Esophagus (tissue), 2 donors: ENCODE measurements around the gene PEX12. TPM values are rescaled to one million over a fixed set of nuclear protein-coding genes. Genes with fewer than 3 reads are reported as not detected.

Source experiments
- H3K27ac ChIP-seq, 2 donors: one replicate each; pipeline ENCODE4 v1.5.1; 2013; ENCODE audit warnings: low read depth in 2 of 2, mild to moderate bottlenecking in 2 of 2, inconsistent platforms in 1 of 2, low read length in 1 of 2, moderate library complexity in 1 of 2
- H3K27me3 ChIP-seq, 2 donors: one replicate each; pipeline ENCODE4 v1.6.1; 2013; ENCODE audit warnings: low read length in 2 of 2, control low read depth in 1 of 2, mild to moderate bottlenecking in 1 of 2; ENCODE audit not compliant: insufficient read depth in 2 of 2, control insufficient read depth in 1 of 2
- H3K36me3 ChIP-seq, 2 donors: one replicate each; pipeline ENCODE4 v1.6.1; 2013; ENCODE audit warnings: low read length in 1 of 2; ENCODE audit not compliant: control insufficient read depth in 2 of 2, insufficient read depth in 2 of 2
- H3K4me1 ChIP-seq, 2 donors: one replicate each; pipeline ENCODE4 v1.6.1; 2013; ENCODE audit warnings: low read length in 1 of 2; ENCODE audit not compliant: control insufficient read depth in 2 of 2, insufficient read depth in 2 of 2
- H3K4me3 ChIP-seq, 2 donors: one replicate each; pipeline ENCODE4 v1.5.1; 2013; ENCODE audit warnings: low read length in 2 of 2, mild to moderate bottlenecking in 2 of 2, low read depth in 1 of 2, moderate library complexity in 1 of 2
- H3K9me3 ChIP-seq, 2 donors: one replicate each; pipeline ENCODE4 v1.6.1; 2013; ENCODE audit warnings: mild to moderate bottlenecking in 2 of 2, low read depth in 1 of 2, low read length in 1 of 2, moderate library complexity in 1 of 2; ENCODE audit not compliant: control insufficient read depth in 2 of 2, insufficient read depth in 1 of 2
- WGBS, 2 donors: extraction: QIAGEN DNeasy Blood & Tissue Kit; methylation state at CpG; one replicate each; pipeline ENCODE4 v1.1.7; 2013; 5-methylcytosine and 5-hydroxymethylcytosine counted together
- polyA plus RNA-seq, 2 donors: library from polyadenylated mRNA; stranded (reverse); fragments of 200-250 nt; gene quantifications; one replicate each; pipeline ENCODE4 v1.2.3, GENCODE V29; 2013
- donor health status: healthy with polysubstance abuse.
- donor health status: Bipolar disorder and iron deficiency.

PEX12 gene
- polyA plus RNA-seq, 2 donors = 2.4 TPM

GRCh38 chr17:35607239-35607847 is 29.0 kb upstream of the PEX12 start:
- no peak overlapping the region for H3K4me3 ChIP-seq
- no peaks in the 10 kb centered on the region for H3K4me1 ChIP-seq
- H3K9me3 ChIP-seq = no peaks in the 10 kb centered on the region
- WGBS, 2 donors = 48 to 63% methylated on average over 3 of the region's 3 CpGs
- peaks cover 4 to 7% of the 10 kb centered on the region in 2 donors for H3K36me3 ChIP-seq
- H3K27me3 ChIP-seq = no peaks in the 10 kb centered on the region
- H3K27ac ChIP-seq = peak overlapping the region in 1 of 2 donors; percentile 42

- Histone ChIP-seq H3K36me3 (peaks cover 4 to 7% of the 10 kb centered on the region in 2 donors), H3K4me1 (no peaks in the 10 kb centered on the region), H3K4me3 (no peak overlapping the region), H3K9me3 (no peaks in the 10 kb centered on the region), H3K27me3 (no peaks in the 10 kb centered on the region), H3K27ac (peak overlapping the region in 1 of 2 donors; percentile 42)
- 79 to 86% methylated on average over 2 of the region's 2 CpGs for WGBS, 2 donors
Observed at GRCh38 chr17:35605678-35606077, 27.3 kb upstream of the PEX12 start.

- Histone ChIP-seq H3K4me1 (no peaks in the 10 kb centered on the region), H3K27ac (no peak overlapping the region), H3K9me3 (no peaks in the 10 kb centered on the region), H3K4me3 (no peak overlapping the region), H3K36me3 (peaks cover 3 to 5% of the 10 kb centered on the region in 2 donors), H3K27me3 (no peaks in the 10 kb centered on the region)
- WGBS, 2 donors = 86 to 87% methylated on average over 7 of the region's 7 CpGs
Observed at GRCh38 chr17:35603674-35604073, 25.3 kb upstream of the PEX12 start.

GRCh38 chr17:35597604-35598003 is 19.2 kb upstream of the PEX12 start:
- WGBS, 2 donors = 69 to 76% methylated on average over 5 of the region's 5 CpGs
- H3K4me1 ChIP-seq = peaks cover 0 to 2% of the 10 kb centered on the region in 2 donors
- H3K4me3 ChIP-seq = no peak overlapping the region
- no peaks in the 10 kb centered on the region for H3K27me3 ChIP-seq
- peaks cover 7 to 10% of the 10 kb centered on the region in 2 donors for H3K36me3 ChIP-seq
- no peak overlapping the region for H3K27ac ChIP-seq
- no peaks in the 10 kb centered on the region for H3K9me3 ChIP-seq

- no peaks in the 10 kb centered on the region for H3K9me3 ChIP-seq
- peaks cover 0 to 2% of the 10 kb centered on the region in 2 donors for H3K4me1 ChIP-seq
- no peaks in the 10 kb centered on the region for H3K27me3 ChIP-seq
- H3K27ac ChIP-seq = no peak overlapping the region
- H3K4me3 ChIP-seq = no peak overlapping the region
- WGBS, 2 donors = 89 to 90% methylated on average over 54 of the region's 54 CpGs
- H3K36me3 ChIP-seq = peaks cover 7 to 10% of the 10 kb centered on the region in 2 donors
Observed at GRCh38 chr17:35596530-35597233, 18.3 kb upstream of the PEX12 start.

GRCh38 chr17:35596072-35596471 is 17.7 kb upstream of the PEX12 start:
- H3K9me3 ChIP-seq = no peaks in the 10 kb centered on the region
- H3K27me3 ChIP-seq = no peaks in the 10 kb centered on the region
- WGBS, 2 donors = 84 to 86% methylated on average over 4 of the region's 4 CpGs
- no peak overlapping the region for H3K27ac ChIP-seq
- no peak overlapping the region for H3K4me3 ChIP-seq
- H3K36me3 ChIP-seq = peaks cover 7 to 10% of the 10 kb centered on the region in 2 donors
- H3K4me1 ChIP-seq = peaks cover 0 to 2% of the 10 kb centered on the region in 2 donors

- H3K4me1 ChIP-seq = no peaks in the 10 kb centered on the region
- H3K27ac ChIP-seq = peak overlapping the region in 1 of 2 donors; percentile 31
- H3K9me3 ChIP-seq = no peaks in the 10 kb centered on the region
- no peaks in the 10 kb centered on the region for H3K27me3 ChIP-seq
- peak overlapping the region in 1 of 2 donors; percentile 92 for H3K4me3 ChIP-seq
- WGBS, 2 donors = 33 to 52% methylated on average over 12 of the region's 12 CpGs
- H3K36me3 ChIP-seq = no peaks in the 10 kb centered on the region
Observed at GRCh38 chr17:35588196-35588920, 10.0 kb upstream of the PEX12 start.

- no peaks in the 10 kb centered on the region for H3K9me3 ChIP-seq
- no peaks in the 10 kb centered on the region for H3K36me3 ChIP-seq
- peak within 1 kb of the TSS; percentile 72 to 92 for H3K4me3 ChIP-seq
- H3K4me1 ChIP-seq = no peaks in the 10 kb centered on the region
- no peaks in the 10 kb centered on the region for H3K27me3 ChIP-seq
- peak within 1 kb of the TSS; percentile 86 to 96 for H3K27ac ChIP-seq
- 0% methylated on average over 49 to 50 of the region's 50 CpGs for WGBS, 2 donors
Observed at GRCh38 chr17:35587074-35587961, 8.9 kb upstream of the PEX12 start, which contains the start of gene AP2B1. Gene AP2B1 (plus strand): TSS chr17:35587322. CDS start chr17:35594031, 6,709 bp downstream.

- Histone ChIP-seq H3K27me3 (no peaks in the 10 kb centered on the region), H3K4me3 (peak overlapping the region; percentile 72 to 92), H3K27ac (peak overlapping the region; percentile 86 to 96), H3K9me3 (no peaks in the 10 kb centered on the region), H3K4me1 (no peaks in the 10 kb centered on the region), H3K36me3 (no peaks in the 10 kb centered on the region)
- WGBS, 2 donors = 31 to 32% methylated on average over 7 of the region's 7 CpGs
Observed at GRCh38 chr17:35586569-35587073, 8.2 kb upstream of the PEX12 start.
